Measurements from ENCODE around the gene RBCK1.
"Not testable (repeated sequence)": the region's sequence is repeated elsewhere in the genome, so short reads cannot be mapped to it uniquely, and the experiment has no call there.

The RBCK1 gene

DNA sequence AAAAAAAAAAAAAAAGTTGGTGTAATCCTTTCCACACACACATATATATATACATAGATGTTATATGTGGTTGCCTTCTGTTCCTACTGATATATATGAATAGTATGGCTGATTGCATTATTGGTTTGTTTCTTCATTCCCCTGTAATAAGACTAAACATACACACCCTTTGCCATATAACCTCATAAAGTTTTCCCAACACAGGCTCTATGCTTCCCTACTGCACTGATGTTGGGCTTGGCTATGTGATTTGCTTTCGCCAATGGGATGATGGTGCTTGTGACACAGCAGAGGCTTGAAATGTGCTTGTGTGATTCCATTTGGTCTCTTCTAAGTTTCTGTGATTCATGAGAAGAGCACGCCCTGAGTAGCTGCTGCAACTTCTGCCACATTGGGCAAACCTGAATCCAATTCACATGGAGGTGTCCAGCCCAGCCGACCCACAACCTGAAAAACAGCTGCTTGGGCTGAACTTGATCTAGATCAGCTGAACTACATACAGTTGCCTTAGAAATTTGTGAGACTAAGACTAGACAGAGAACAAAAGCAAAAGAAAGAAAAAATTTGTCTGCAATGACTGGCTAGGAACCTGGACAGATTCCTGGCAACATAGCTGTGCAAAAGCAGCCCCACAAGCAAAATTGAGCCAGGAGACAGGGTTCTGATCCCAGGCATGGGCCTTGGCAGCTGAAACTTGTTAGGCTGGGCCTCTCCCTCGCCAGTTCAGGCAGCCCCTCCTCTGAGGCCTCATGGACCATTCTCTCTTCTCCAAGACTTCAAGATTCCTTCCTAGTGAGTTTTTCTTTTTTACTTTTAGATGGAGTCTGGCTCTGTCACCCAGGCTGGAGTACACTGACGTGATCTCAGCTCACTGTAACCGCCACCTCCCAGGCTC lies 67.6 kb downstream of the RBCK1 start:
- DNase-seq, result no peak

DNA sequence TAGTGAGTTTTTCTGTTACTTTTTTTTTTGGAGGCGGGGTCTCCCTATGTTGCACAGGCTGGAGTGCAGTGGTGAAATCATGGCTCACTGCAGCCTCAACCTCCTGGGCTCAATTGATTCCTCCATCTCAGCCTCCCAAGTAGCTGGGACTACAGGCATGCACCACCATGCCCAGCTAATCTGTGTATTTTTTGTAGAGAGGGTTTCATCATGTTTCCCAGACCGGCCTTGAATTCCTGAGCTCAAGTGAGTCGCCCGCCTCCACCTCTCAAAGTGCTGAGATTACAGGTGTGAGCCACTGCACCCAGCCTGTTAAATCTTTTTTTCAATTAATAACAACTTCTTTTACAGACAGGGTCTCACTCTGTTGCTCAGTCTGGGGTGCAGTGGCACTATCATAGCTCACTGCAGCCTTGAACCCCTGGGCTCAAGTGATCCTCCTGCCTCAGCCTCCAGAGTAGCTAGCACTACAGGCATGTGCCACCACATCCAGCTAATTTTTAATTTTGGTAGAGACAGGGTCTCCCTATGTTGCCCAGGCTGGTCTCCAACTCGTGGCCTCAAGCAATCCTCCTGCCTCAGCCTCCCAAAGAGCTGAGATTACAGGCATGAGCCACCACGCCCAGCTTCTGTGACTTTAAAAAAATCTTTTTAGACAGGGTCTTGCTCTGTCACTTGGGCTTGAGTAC lies 68.6 kb downstream of the RBCK1 start:
- DNase-seq, result not testable (repeated sequence)

GRCh38 chr20:478010-478948 lies 70.2 kb downstream of the RBCK1 start:
- no peak for DNase-seq

DNA sequence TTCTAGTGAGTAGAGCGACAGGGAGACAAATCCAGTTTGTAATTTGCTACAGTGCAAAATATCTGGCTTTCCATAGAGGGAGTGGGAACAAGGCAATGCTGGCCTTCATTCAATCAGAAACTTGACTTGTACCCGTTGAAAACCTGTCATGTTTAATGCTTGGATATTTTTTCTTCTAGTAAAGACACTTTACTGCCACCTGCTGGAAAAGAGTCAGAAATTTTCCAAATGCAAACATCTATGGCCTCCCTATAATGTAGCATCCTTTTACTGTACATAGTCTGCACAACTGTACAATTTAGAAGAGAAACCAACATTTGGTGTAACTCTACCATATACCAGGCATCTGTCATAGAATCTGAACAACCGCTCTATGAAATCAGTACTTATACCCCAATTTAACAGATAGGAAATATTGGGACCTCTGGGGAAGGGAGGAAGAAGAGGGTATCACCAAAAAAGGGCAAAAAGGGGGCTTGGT lies 70.9 kb downstream of the RBCK1 start:
- DNase-seq, result no peak

DNA sequence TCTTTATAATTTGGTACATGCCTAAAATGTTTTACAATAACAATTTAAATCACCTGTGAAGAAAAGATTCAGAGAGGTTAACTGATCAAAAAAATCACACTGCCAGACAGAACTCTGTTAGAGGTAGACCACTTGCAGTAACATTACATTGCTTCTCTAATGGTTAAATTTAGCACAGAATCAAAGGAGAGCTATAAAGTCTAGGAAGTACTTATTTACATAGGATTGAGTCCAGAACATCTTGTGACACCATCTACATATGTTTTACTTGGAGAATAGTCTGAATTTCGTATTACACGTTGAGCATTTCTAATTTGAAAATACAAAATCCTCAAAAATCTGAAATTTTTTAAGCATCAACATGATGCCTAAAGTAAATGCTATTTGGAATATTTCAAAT lies 71.4 kb downstream of the RBCK1 start:
- no peak for DNase-seq

DNA sequence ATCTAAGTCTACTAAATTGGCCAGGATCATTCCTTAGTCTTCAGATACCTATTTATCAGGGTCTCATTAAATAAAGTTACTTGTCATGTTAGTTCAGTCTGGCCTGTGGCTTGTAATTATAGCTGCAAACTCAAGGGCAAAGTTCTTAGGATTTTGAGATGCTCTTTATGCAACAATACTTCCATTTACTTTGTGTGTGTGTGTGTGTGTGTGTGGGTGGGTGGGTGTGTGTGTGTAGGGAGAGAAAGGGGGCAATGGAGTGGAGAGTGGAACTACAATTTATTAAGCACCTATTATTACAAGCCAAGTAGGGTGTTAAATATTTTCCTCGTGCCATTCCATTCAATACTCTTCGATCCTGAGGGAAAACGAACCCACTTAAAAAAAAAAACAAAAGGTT lies 71.9 kb downstream of the RBCK1 start:
- no peak for DNase-seq

DNA sequence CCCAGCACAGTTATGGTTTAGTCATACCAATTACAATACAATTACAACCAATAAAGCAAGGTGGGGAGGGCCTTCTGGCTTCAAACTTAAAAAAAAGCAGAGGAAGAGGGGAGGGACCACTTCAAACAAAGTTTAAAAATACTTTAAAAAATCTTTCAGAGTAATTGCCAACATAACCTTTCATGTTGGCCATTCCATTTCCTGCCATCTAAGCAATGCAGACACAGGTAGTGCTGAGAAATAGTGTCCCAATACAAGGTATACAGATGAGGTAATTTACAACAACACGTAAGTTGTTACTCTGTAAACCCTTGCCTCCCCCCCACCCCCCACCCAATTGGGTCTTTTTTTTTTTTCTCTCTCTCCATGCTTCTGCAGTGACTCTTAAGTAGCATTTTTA lies 73.1 kb downstream of the RBCK1 start:
- DNase-seq, result no peak

Data from DMS79 (cell line).